Measurements from ENCODE around the gene CCDC85A. TPM values are rescaled to one million over a fixed set of nuclear protein-coding genes. Genes with fewer than 3 reads are reported as not detected.
"Not testable (repeated sequence)": the region's sequence is repeated elsewhere in the genome, so short reads cannot be mapped to it uniquely, and the experiment has no call there.

The CCDC85A gene
- 16.4 TPM for total RNA-seq (ENCODE audit: unreplicated experiment)
- long read RNA-seq, partial matches to known transcripts = 0 of 1 reads
- long read RNA-seq, other reads (novel, unspliced or antisense) = 1 of 1 reads

GRCh38 chr2:56183643-56184499, at the start of gene CCDC85A:
Gene CCDC85A, plus strand, starts transcription at chr2:56183990. Its CDS starts 635 bp downstream, at chr2:56184625.
- peak; percentile 96 for DNase-seq (ENCODE audit: low spot score)
- Mint-ChIP-seq H3K27ac (ENCODE audit: unreplicated experiment) (peak within 1 kb of the TSS; percentile 64), H3K36me3 (ENCODE audit: low read depth, unreplicated experiment) (peaks cover 28% of the 10 kb centered on the region), H3K4me3 (ENCODE audit: unreplicated experiment) (peak within 1 kb of the TSS; percentile 89), H3K9me3 (ENCODE audit: unreplicated experiment) (no peaks in the 10 kb centered on the region), H3K4me1 (ENCODE audit: unreplicated experiment) (peaks cover 42% of the 10 kb centered on the region), H3K27me3 (ENCODE audit: unreplicated experiment) (peaks cover 29% of the 10 kb centered on the region)
- peak; percentile 88 for TF ChIP-seq CTCF (IDR thresholded peaks at IDR 0.05; ENCODE audit: unreplicated experiment)

GRCh38 chr2:56134861-56135260, 48.9 kb upstream of the CCDC85A start:
- Mint-ChIP-seq H3K4me1 (ENCODE audit: unreplicated experiment) (peaks cover 17% of the 10 kb centered on the region), H3K36me3 (ENCODE audit: low read depth, unreplicated experiment) (peaks cover 8% of the 10 kb centered on the region), H3K9me3 (ENCODE audit: unreplicated experiment) (no peaks in the 10 kb centered on the region), H3K4me3 (ENCODE audit: unreplicated experiment) (no peak overlapping the region), H3K27me3 (ENCODE audit: unreplicated experiment) (peaks cover 5% of the 10 kb centered on the region), H3K27ac (ENCODE audit: unreplicated experiment) (no peak overlapping the region)
- no peak for DNase-seq (ENCODE audit: low spot score)
- no peak for TF ChIP-seq CTCF (IDR thresholded peaks at IDR 0.05; ENCODE audit: unreplicated experiment)

- H3K27ac Mint-ChIP-seq (ENCODE audit: unreplicated experiment); H3K27me3 Mint-ChIP-seq (ENCODE audit: unreplicated experiment); H3K4me3 Mint-ChIP-seq (ENCODE audit: unreplicated experiment); DNase-seq (ENCODE audit: low spot score); H3K4me1 Mint-ChIP-seq (ENCODE audit: unreplicated experiment): not testable (repeated sequence)
- peaks cover 11% of the 10 kb centered on the region for H3K9me3 Mint-ChIP-seq (ENCODE audit: unreplicated experiment)
- H3K36me3 Mint-ChIP-seq (ENCODE audit: low read depth, unreplicated experiment) = peaks cover 18% of the 10 kb centered on the region
Observed at GRCh38 chr2:56142497-56143061, 41.2 kb upstream of the CCDC85A start.

GRCh38 chr2:56147907-56148306, 35.9 kb upstream of the CCDC85A start:
- no peak for DNase-seq (ENCODE audit: low spot score)
- no peak overlapping the region for H3K4me3 Mint-ChIP-seq (ENCODE audit: unreplicated experiment)
- peaks cover 2% of the 10 kb centered on the region for H3K27me3 Mint-ChIP-seq (ENCODE audit: unreplicated experiment)
- no peaks in the 10 kb centered on the region for H3K4me1 Mint-ChIP-seq (ENCODE audit: unreplicated experiment)
- peaks cover 17% of the 10 kb centered on the region for H3K36me3 Mint-ChIP-seq (ENCODE audit: low read depth, unreplicated experiment)
- H3K9me3 Mint-ChIP-seq (ENCODE audit: unreplicated experiment) = peaks cover 7% of the 10 kb centered on the region
- H3K27ac Mint-ChIP-seq (ENCODE audit: unreplicated experiment) = no peak overlapping the region
- TF ChIP-seq CTCF (IDR thresholded peaks at IDR 0.05; ENCODE audit: unreplicated experiment) = no peak

GRCh38 chr2:56148825-56149224, 35.0 kb upstream of the CCDC85A start:
- H3K27me3 Mint-ChIP-seq (ENCODE audit: unreplicated experiment) = peaks cover 2% of the 10 kb centered on the region
- no peak overlapping the region for H3K27ac Mint-ChIP-seq (ENCODE audit: unreplicated experiment)
- no peak overlapping the region for H3K4me3 Mint-ChIP-seq (ENCODE audit: unreplicated experiment)
- TF ChIP-seq CTCF (IDR thresholded peaks at IDR 0.05; ENCODE audit: unreplicated experiment) = no peak
- peaks cover 7% of the 10 kb centered on the region for H3K36me3 Mint-ChIP-seq (ENCODE audit: low read depth, unreplicated experiment)
- DNase-seq (ENCODE audit: low spot score) = no peak
- H3K4me1 Mint-ChIP-seq (ENCODE audit: unreplicated experiment) = no peaks in the 10 kb centered on the region
- no peaks in the 10 kb centered on the region for H3K9me3 Mint-ChIP-seq (ENCODE audit: unreplicated experiment)

Data from endothelial cell (in vitro differentiated cells).